Smooth muscle cell (in vitro differentiated cells): Measurements from ENCODE around the gene IDE. TPM values are rescaled to one million over a fixed set of nuclear protein-coding genes. Genes with fewer than 3 reads are reported as not detected.

Source experiments
- DNase-seq: peaks from one replicate; lab custom pipeline; 2025; ENCODE audit not compliant: unreplicated experiment; lab: John Stamatoyannopoulos, UW
- H2AFZ ChIP-seq: fragments of 200-600 bp; sonication (generic); 2 replicates; pipeline ENCODE4 v1.6.0; 2016; ENCODE audit warnings: antibody characterized with exemption, low read depth, mild to moderate bottlenecking
- H3F3A ChIP-seq: fragments of 200-600 bp; sonication (generic); 2 replicates; pipeline ENCODE4 v1.6.0; 2017; ENCODE audit warnings: antibody characterized with exemption, low read depth
- H3K27ac ChIP-seq: fragments of 200-600 bp; sonication (generic); 2 replicates; pipeline ENCODE4 v1.5.1; 2016; ENCODE audit warnings: low read depth, mild to moderate bottlenecking
- H3K27me3 ChIP-seq: fragments of 200-600 bp; sonication (generic); 2 replicates; pipeline ENCODE4 v1.6.1; 2016; ENCODE audit warnings: low read depth, mild to moderate bottlenecking
- H3K36me3 ChIP-seq: fragments of 200-600 bp; sonication (generic); 2 replicates; pipeline ENCODE4 v1.5.1; 2016; ENCODE audit warnings: low read depth
- H3K4me1 ChIP-seq: fragments of 200-600 bp; sonication (generic); 2 replicates; pipeline ENCODE4 v1.5.1; 2016; ENCODE audit warnings: low read depth
- H3K4me2 ChIP-seq: fragments of 200-600 bp; sonication (generic); 2 replicates; pipeline ENCODE4 v1.6.0; 2016; ENCODE audit warnings: mild to moderate bottlenecking
- H3K4me3 ChIP-seq: fragments of 200-600 bp; sonication (generic); 2 replicates; pipeline ENCODE4 v1.5.1; 2016; ENCODE audit warnings: mild to moderate bottlenecking
- H3K79me2 ChIP-seq: fragments of 200-600 bp; sonication (generic); 2 replicates; pipeline ENCODE4 v1.6.0; 2016; ENCODE audit warnings: low read depth, mild to moderate bottlenecking
- H3K9ac ChIP-seq: fragments of 200-600 bp; sonication (generic); 2 replicates; pipeline ENCODE4 v1.6.0; 2016; ENCODE audit warnings: low read depth
- H3K9me3 ChIP-seq: fragments of 200-600 bp; sonication (generic); replicated peaks from 2 replicates; pipeline ENCODE4 v1.5.1; 2016; ENCODE audit warnings: low read depth
- H4K20me1 ChIP-seq: fragments of 200-600 bp; sonication (generic); 2 replicates; pipeline ENCODE4 v1.6.0; 2016; ENCODE audit warnings: low read depth
- CTCF ChIP-seq: fragments of 200-600 bp; sonication (generic); IDR thresholded peaks from 2 replicates; pipeline ENCODE4 v1.5.1; 2017; ENCODE audit warnings: borderline replicate concordance, mild to moderate bottlenecking, antibody characterized with exemption; ENCODE audit not compliant: insufficient read depth, poor library complexity, severe bottlenecking
- WGBS: methylation state at CpG from one replicate; pipeline ENCODE4 v1.1.7; 2016; ENCODE audit warnings: low lambda C conversion rate; 5-methylcytosine and 5-hydroxymethylcytosine counted together
- polyA plus RNA-seq: library from polyadenylated mRNA; unstranded; fragments of >200 nt; fragmentation: Nextera tagmentation; extraction: Ambion mirVana; gene quantifications from 2 replicates; pipeline ENCODE4 v1.2.1, GENCODE V29; 2016
- total RNA-seq: library from RNA; depleted of rRNA; stranded (reverse); fragments of >200 nt; gene quantifications from 2 replicates; pipeline ENCODE4 v1.2.3, GENCODE V29; 2014

The IDE gene
- total and polyA plus RNA-seq, 2 experiments from 2014 or later, result 12.8 to 30.6 TPM

GRCh38 chr10:92530891-92531535 lies 42.9 kb downstream of the IDE start:
- H3K4me1 ChIP-seq, result no peaks in the 10 kb centered on the region
- TF ChIP-seq CTCF, result no peak
- H3K9ac ChIP-seq, result no peak overlapping the region
- no peaks in the 10 kb centered on the region for H3K27me3 ChIP-seq
- no peak overlapping the region for H3K27ac ChIP-seq
- no peak overlapping the region for H3K4me2 ChIP-seq
- H4K20me1 ChIP-seq, result no peaks in the 10 kb centered on the region
- 41% methylated on average over 2 of the region's 2 CpGs for WGBS
- H3K36me3 ChIP-seq, result peaks cover 8% of the 10 kb centered on the region
- no peak for DNase-seq
- H3K9me3 ChIP-seq, result no peaks in the 10 kb centered on the region
- H2AFZ ChIP-seq, result no peak overlapping the region
- no peaks in the 10 kb centered on the region for H3F3A ChIP-seq
- H3K4me3 ChIP-seq, result no peak overlapping the region
- no peaks in the 10 kb centered on the region for H3K79me2 ChIP-seq

- TF ChIP-seq CTCF, result no peak
- no peaks in the 10 kb centered on the region for H3K27me3 ChIP-seq
- H3K4me1 ChIP-seq, result no peaks in the 10 kb centered on the region
- no peaks in the 10 kb centered on the region for H3K79me2 ChIP-seq
- H4K20me1 ChIP-seq, result no peaks in the 10 kb centered on the region
- 93% methylated on average over 1 of the region's 1 CpG for WGBS
- H3K4me3 ChIP-seq, result no peak overlapping the region
- peaks cover 8% of the 10 kb centered on the region for H3K36me3 ChIP-seq
- H3K4me2 ChIP-seq, result no peak overlapping the region
- H2AFZ ChIP-seq, result no peak overlapping the region
- H3K27ac ChIP-seq, result no peak overlapping the region
- H3F3A ChIP-seq, result no peaks in the 10 kb centered on the region
- H3K9ac ChIP-seq, result no peak overlapping the region
- no peaks in the 10 kb centered on the region for H3K9me3 ChIP-seq
- DNase-seq, result no peak
Measured at GRCh38 chr10:92530421-92530820, 43.5 kb downstream of the IDE start.

- WGBS, result 97% methylated on average over 11 of the region's 11 CpGs
- no peaks in the 10 kb centered on the region for H3K79me2 ChIP-seq
- no peak overlapping the region for H3K4me2 ChIP-seq
- no peaks in the 10 kb centered on the region for H3K27me3 ChIP-seq
- no peaks in the 10 kb centered on the region for H4K20me1 ChIP-seq
- H2AFZ ChIP-seq, result no peak overlapping the region
- no peak overlapping the region for H3K27ac ChIP-seq
- no peak for DNase-seq
- no peak overlapping the region for H3K9ac ChIP-seq
- no peaks in the 10 kb centered on the region for H3K4me1 ChIP-seq
- H3K9me3 ChIP-seq, result no peaks in the 10 kb centered on the region
- TF ChIP-seq CTCF, result no peak
- peaks cover 4% of the 10 kb centered on the region for H3K36me3 ChIP-seq
- no peak overlapping the region for H3K4me3 ChIP-seq
- no peaks in the 10 kb centered on the region for H3F3A ChIP-seq
Measured at GRCh38 chr10:92527716-92528115, 46.2 kb downstream of the IDE start.

GRCh38 chr10:92523639-92524038 lies 50.3 kb downstream of the IDE start:
- no peaks in the 10 kb centered on the region for H3K27me3 ChIP-seq
- no peak overlapping the region for H2AFZ ChIP-seq
- no peak overlapping the region for H3K4me3 ChIP-seq
- no peak for DNase-seq
- no peaks in the 10 kb centered on the region for H3K9me3 ChIP-seq
- WGBS, result 96% methylated on average over 3 of the region's 3 CpGs
- no peaks in the 10 kb centered on the region for H3K4me1 ChIP-seq
- H3K9ac ChIP-seq, result no peak overlapping the region
- no peak overlapping the region for H3K4me2 ChIP-seq
- no peak overlapping the region for H3K27ac ChIP-seq
- no peak for TF ChIP-seq CTCF
- H4K20me1 ChIP-seq, result no peaks in the 10 kb centered on the region
- no peaks in the 10 kb centered on the region for H3K36me3 ChIP-seq
- H3K79me2 ChIP-seq, result no peaks in the 10 kb centered on the region
- no peaks in the 10 kb centered on the region for H3F3A ChIP-seq
